ENCODE results near the gene OR9A2.

- TF ChIP-seq POLR2A (IDR thresholded peaks at IDR 0.05) (no peak), POLR2AphosphoS5 (IDR thresholded peaks at IDR 0.05; ENCODE audit: insufficient read depth in 1 of 2, low read depth in 1 of 2) (no peak)
- TF ChIP-seq, protein P1, sequence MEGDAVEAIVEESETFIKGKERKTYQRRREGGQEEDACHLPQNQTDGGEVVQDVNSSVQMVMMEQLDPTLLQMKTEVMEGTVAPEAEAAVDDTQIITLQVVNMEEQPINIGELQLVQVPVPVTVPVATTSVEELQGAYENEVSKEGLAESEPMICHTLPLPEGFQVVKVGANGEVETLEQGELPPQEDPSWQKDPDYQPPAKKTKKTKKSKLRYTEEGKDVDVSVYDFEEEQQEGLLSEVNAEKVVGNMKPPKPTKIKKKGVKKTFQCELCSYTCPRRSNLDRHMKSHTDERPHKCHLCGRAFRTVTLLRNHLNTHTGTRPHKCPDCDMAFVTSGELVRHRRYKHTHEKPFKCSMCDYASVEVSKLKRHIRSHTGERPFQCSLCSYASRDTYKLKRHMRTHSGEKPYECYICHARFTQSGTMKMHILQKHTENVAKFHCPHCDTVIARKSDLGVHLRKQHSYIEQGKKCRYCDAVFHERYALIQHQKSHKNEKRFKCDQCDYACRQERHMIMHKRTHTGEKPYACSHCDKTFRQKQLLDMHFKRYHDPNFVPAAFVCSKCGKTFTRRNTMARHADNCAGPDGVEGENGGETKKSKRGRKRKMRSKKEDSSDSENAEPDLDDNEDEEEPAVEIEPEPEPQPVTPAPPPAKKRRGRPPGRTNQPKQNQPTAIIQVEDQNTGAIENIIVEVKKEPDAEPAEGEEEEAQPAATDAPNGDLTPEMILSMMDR (IDR thresholded peaks at IDR 0.05) = no peak
These were observed 46.6 kb upstream of the OR9A2 start for GRCh38 chr7:143073556-143073955.

Measured in vagina (tissue), 2 donors.